Stimulated activated CD4-positive, alpha-beta T cell treated with anti-CD3 and anti-CD28 coated beads, Interleukin-12 subunit alpha, Interleukin-12 subunit beta, amount 100 ng/mL, for 48 hours (primary cell): ENCODE results near the gene PRSS35.
"Not testable (repeated sequence)": the region's sequence is repeated elsewhere in the genome, so short reads cannot be mapped to it uniquely, and the experiment has no call there.

Source experiments
- DNase-seq, 3 donors: peaks; one replicate each; pipeline ENCODE4 v3.0.0-alpha.2; 2020; ENCODE audit warnings: low read depth in 2 of 3, low spot score in 1 of 3

PRSS35 gene

GRCh38 chr6:83511901-83512681, at the start of gene PRSS35:
Gene PRSS35 (plus strand): TSS chr6:83512534. CDS start chr6:83523442, 10,908 bp downstream.
- peak in 1 of 3 donors; percentile 15 for DNase-seq

- DNase-seq: no peak
Measured at GRCh38 chr6:83463886-83464285, 48.4 kb upstream of the PRSS35 start.

GRCh38 chr6:83464381-83465140, 47.8 kb upstream of the PRSS35 start:
- no peak for DNase-seq

- DNase-seq: no peak
Measured at GRCh38 chr6:83466328-83466727, 46.0 kb upstream of the PRSS35 start.

GRCh38 chr6:83467620-83468036, 44.7 kb upstream of the PRSS35 start:
- no peak for DNase-seq

- DNase-seq: no peak
Measured at GRCh38 chr6:83470001-83470400, 42.3 kb upstream of the PRSS35 start.

GRCh38 chr6:83470587-83470986, 41.7 kb upstream of the PRSS35 start:
- no peak for DNase-seq

GRCh38 chr6:83472767-83473166, 39.6 kb upstream of the PRSS35 start:
- no peak for DNase-seq

GRCh38 chr6:83474309-83474708, 38.0 kb upstream of the PRSS35 start:
- DNase-seq: no peak

GRCh38 chr6:83476971-83477370, 35.4 kb upstream of the PRSS35 start:
- DNase-seq: no peak

- DNase-seq: no peak
Measured at GRCh38 chr6:83479389-83479788, 32.9 kb upstream of the PRSS35 start.

GRCh38 chr6:83480470-83480869, 31.9 kb upstream of the PRSS35 start:
- no peak for DNase-seq

GRCh38 chr6:83481938-83482337, 30.4 kb upstream of the PRSS35 start:
- DNase-seq: not testable (repeated sequence)

GRCh38 chr6:83488448-83488847, 23.9 kb upstream of the PRSS35 start:
- no peak for DNase-seq

- no peak for DNase-seq
Measured at GRCh38 chr6:83488861-83489260, 23.5 kb upstream of the PRSS35 start.

GRCh38 chr6:83490217-83490807, 22.0 kb upstream of the PRSS35 start:
- no peak for DNase-seq

- DNase-seq: no peak
Measured at GRCh38 chr6:83505356-83505755, 7.0 kb upstream of the PRSS35 start.

GRCh38 chr6:83509441-83509840, 2.9 kb upstream of the PRSS35 start:
- no peak for DNase-seq

- DNase-seq: no peak
Measured at GRCh38 chr6:83510791-83511190, 1.5 kb upstream of the PRSS35 start.

GRCh38 chr6:83511266-83511665, 1.1 kb upstream of the PRSS35 start:
- DNase-seq: no peak

GRCh38 chr6:83514466-83514865, 2.1 kb downstream of the PRSS35 start:
- no peak for DNase-seq

- peak in 1 of 3 donors; percentile 41 for DNase-seq
Measured at GRCh38 chr6:83514866-83515466, 2.6 kb downstream of the PRSS35 start.
